ENCODE data around the gene CRYBB1. TPM values are rescaled to one million over a fixed set of nuclear protein-coding genes. Genes with fewer than 3 reads are reported as not detected.

The CRYBB1 gene
- not detected for total RNA-seq

- POLR2A ChIA-PET, result no interaction called here
- CTCF ChIA-PET, result no interaction called here
Observed at GRCh38 chr22:26617271-26618199, at the start of gene CRYBB1. CRYBB1 (minus strand) TSS chr22:26618027; CDS start chr22:26616319, 1,708 bp downstream.

DNA sequence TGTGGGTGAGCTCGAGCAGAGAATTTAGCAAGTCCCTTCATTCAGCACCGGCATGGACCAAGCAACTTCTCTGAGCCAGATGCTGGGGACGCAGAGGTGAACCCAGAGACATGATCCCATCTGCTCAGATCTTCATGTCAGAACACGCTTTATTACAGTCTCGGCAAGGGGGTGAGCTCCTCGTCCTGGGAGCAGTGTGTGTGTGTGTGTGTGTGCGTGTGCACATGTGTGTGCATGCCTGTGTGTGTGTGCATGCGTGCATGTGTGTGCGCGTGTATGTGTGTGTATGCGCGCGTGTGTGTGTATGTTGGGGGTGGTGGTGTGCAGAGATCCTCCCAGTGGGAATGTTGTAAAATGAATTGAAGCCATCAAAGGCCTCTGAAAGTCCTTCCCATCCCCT lies 49.3 kb upstream of the CRYBB1 start:
- ChIA-PET POLR2A (no interaction called here), CTCF (no interaction called here)

- POLR2A ChIA-PET, result interaction anchor here (0.6 to 1.7 kb wide), 3 partner anchors 22 to 182 kb away, joined by 3 to 6 read pairs (median 3); partner anchors contain the start of genes HPS4 and SRRD
- CTCF ChIA-PET, result interaction anchor here (1.0 to 1.4 kb wide), 2 partner anchors 164 to 181 kb away, joined by 4 to 5 read pairs; no protein-coding TSS in a partner anchor
Observed at GRCh38 chr22:26665813-26666231, 48.0 kb upstream of the CRYBB1 start.

GRCh38 chr22:26663374-26663923 lies 45.6 kb upstream of the CRYBB1 start:
- ChIA-PET CTCF (interaction anchor here (0.6 kb wide), 1 partner anchor 143 kb away, joined by 3 read pairs; no protein-coding TSS in a partner anchor), POLR2A (interaction anchor here (0.8 kb wide), 1 partner anchor 38 kb away, joined by 3 read pairs; no protein-coding TSS in a partner anchor)

DNA sequence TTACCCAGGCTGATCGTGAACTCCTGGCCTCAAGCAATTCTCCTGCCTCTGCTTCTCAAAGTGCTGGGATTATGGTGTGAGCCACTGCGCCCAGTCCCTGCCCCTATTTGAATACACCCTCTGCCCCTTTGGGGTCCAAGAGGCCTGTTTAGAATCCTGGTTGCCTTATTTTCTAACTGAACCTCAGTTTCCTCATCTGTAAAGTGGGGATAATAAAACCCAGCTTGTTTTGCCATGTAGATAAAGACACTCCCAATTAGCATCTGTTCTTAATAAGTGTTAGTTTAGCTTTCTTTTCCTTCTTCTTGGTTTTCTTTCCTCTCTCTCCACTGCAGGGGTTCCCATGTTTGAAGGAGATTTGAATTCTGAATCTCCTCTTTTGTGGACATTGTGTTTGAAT lies 44.3 kb upstream of the CRYBB1 start:
- CTCF ChIA-PET, result interaction anchor here (0.7 kb wide), 1 partner anchor 11 kb away, joined by 3 read pairs; no protein-coding TSS in a partner anchor
- POLR2A ChIA-PET, result no interaction called here

GRCh38 chr22:26660961-26661578 lies 43.2 kb upstream of the CRYBB1 start:
- ChIA-PET CTCF (no interaction called here), POLR2A (no interaction called here)

DNA sequence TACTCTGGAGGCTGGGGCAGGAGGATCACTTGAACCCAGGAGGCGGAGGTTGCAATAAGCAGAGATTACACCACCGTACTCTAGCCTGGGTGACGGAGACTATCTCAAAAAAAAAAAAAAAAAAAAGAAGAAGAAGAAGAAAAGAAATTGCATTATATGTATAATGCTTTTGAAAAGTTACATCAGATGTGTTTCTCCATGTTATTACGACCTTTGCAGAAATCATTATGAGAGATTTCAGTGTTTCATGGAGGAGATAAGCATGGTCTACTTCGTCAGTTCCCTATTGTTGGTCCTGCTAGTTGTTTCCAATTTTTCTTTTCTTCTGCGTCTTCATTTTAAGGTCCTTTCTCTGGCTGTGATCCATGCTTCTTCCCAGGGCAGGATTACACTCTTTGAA lies 42.5 kb upstream of the CRYBB1 start:
- CTCF ChIA-PET, result interaction anchor here (0.7 kb wide), 1 partner anchor 182 kb away, joined by 3 read pairs; no protein-coding TSS in a partner anchor
- POLR2A ChIA-PET, result no interaction called here

DNA sequence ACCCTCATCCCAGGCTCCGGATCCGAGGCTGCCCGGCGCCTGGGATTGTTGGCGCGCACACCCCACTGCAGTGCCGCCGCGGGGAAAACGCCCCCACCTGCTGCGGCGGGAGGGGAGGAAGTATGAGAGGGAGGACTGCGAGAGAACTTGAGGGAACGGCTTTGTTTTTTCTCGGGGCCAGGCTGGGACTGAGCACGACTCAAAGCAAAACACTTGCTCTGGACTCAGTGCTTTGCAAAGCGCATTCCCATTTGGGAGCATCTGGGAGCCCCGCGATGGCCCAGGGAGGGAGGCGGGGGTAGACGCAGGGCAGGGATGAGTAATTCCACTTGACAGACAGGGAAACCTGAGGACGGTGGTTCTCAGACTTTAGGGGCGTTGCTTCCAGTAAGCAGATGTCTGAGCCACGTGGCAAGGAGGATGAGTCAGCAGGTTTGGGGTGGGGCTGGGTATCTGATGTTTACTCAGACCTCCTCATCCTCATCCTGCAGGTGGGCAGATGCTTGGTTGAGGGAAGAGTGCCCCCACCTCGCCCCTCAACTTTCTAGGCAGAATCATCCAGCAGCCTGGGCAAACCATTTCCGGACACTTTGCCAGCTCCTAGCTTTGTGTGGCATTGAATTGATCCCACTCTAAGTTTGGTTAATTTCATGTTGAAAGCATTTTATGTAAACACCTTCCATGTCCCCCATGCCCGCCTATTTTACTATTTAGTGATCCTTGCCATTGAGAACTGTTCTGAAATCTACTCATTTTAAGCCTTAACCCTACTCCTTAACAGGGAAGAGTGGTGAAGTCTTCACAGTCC lies 41.0 kb upstream of the CRYBB1 start:
- CTCF ChIA-PET, result no interaction called here
- POLR2A ChIA-PET, result no interaction called here

DNA sequence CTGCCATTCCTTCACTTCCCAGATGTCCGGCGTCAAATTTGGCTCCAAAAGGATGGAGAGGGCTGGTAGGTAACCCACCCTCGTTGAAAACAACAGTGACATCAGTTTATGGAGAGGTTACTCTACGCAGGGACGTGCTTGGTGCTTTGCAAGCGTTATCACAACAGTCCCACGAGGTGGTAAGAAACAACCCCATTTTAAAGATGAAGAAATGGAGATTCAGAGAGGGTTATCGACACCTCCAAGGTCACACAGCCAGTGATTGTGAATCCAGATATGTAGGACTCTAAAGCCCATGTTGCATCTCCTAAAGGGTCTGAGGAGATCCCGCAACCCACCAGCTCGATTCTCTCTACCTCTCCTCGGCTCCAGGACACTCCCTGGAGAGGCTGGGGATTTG lies 40.3 kb upstream of the CRYBB1 start:
- POLR2A ChIA-PET, result no interaction called here
- CTCF ChIA-PET, result interaction anchor here (0.6 kb wide), 1 partner anchor 13 kb away, joined by 5 read pairs; no protein-coding TSS in a partner anchor

- POLR2A ChIA-PET, result interaction anchor here (0.7 to 1.0 kb wide), 3 partner anchors 15 to 18 kb away, joined by 3 read pairs; no protein-coding TSS in a partner anchor
Observed at GRCh38 chr22:26656891-26657851, 39.3 kb upstream of the CRYBB1 start, which contains the start of gene MIAT. MIAT (plus strand) TSS chr22:26657588.

DNA sequence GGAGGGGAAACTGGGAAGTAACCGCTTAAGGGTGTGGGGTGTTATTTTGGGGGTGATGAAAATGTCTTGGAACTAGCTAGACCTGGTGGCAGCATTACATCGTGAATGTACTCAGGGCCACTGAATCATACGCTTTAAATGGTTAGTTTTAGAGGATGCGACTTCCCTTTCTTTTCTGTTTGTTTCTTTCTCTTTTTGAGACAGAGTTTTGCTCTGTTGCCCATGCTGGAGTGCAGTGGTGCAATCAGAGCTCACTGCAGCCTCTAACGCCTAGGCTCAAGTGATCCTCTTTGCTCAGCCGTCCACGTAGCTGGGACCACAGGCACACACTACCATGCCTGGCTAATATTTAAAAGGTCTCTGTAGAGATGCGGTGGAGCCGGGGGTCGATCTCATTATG lies 34.0 kb upstream of the CRYBB1 start:
- ChIA-PET CTCF (interaction anchor here (0.6 kb wide), 1 partner anchor 154 kb away, joined by 4 read pairs; no protein-coding TSS in a partner anchor), POLR2A (no interaction called here)

More at GRCh38 chr22:26656891-26657851, 39.3 kb upstream of the CRYBB1 start, which contains the start of gene MIAT:
- CTCF ChIA-PET, result interaction anchor here (0.8 to 1.6 kb wide), 3 partner anchors 15 to 173 kb away, joined by 3 to 4 read pairs (median 3); partner anchors contain the start of gene SRRD

GRCh38 chr22:26650722-26651421 lies 33.0 kb upstream of the CRYBB1 start:
- ChIA-PET POLR2A (interaction anchor here (0.5 to 1.6 kb wide), 3 partner anchors 20 to 149 kb away, joined by 7 to 10 read pairs (median 7); no protein-coding TSS in a partner anchor), CTCF (interaction anchor here (0.8 to 1.0 kb wide), 2 partner anchors 21 to 150 kb away, joined by 3 to 5 read pairs; no protein-coding TSS in a partner anchor)

- ChIA-PET CTCF (no interaction called here), POLR2A (interaction anchor here (0.5 kb wide), 1 partner anchor 217 kb away, joined by 5 read pairs; no protein-coding TSS in a partner anchor)
Observed at GRCh38 chr22:26648528-26649388, 30.9 kb upstream of the CRYBB1 start.

GRCh38 chr22:26648011-26648497 lies 30.2 kb upstream of the CRYBB1 start:
- ChIA-PET CTCF (no interaction called here), POLR2A (interaction anchor here (0.5 to 1.0 kb wide), 3 partner anchors 24 to 217 kb away, joined by 3 to 5 read pairs (median 5); partner anchors contain the start of genes HPS4 and SRRD)

DNA sequence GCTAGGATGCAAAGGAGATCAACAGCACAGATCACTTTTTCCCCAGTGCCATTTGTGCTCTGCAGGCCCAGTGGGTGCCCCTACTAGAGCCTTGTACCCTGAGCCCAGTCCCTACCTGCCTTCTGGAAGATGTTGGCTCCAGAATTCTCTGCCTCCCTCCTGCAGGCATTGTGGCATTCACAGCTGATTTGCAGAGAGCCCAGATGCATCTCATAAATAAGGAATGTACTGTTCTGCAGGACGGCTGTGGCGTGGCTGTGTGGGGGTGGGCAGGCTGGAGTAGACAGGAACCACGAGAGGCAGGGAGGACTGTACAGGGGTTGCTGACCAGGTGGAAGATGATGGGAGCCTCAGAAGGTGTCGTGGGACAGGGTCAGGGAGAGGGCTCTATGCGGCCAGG lies 28.3 kb upstream of the CRYBB1 start:
- ChIA-PET CTCF (interaction anchor here (0.9 kb wide), 1 partner anchor 55 kb away, joined by 3 read pairs; no protein-coding TSS in a partner anchor), POLR2A (no interaction called here)
